ENCODE results near the gene GON7. TPM values are rescaled to one million over a fixed set of nuclear protein-coding genes. Genes with fewer than 3 reads are reported as not detected.

Gene GON7
- total RNA-seq (10 to 100 TPM in 2 of 5 donors, 1 to 10 TPM in 3; 2.9 to 17.8 (median 4.9) TPM), polyA plus RNA-seq (10 to 100 TPM; 17.6 to 36.0 (median 25.9) TPM)
- long read RNA-seq, donor 1, transcript GON7-201 (2 exons, 1,154 nt), result major isoform, 6 of 6 reads
- long read RNA-seq, donor 1, partial matches to known transcripts, result 0 of 6 reads
- long read RNA-seq, donor 1, other reads (novel, unspliced or antisense), result 0 of 6 reads
- long read RNA-seq, donor 2, transcript GON7-201 (2 exons, 1,154 nt), result major isoform, 10 of 10 reads
- long read RNA-seq, donor 2, partial matches to known transcripts, result 0 of 10 reads
- long read RNA-seq, donor 2, other reads (novel, unspliced or antisense), result 0 of 10 reads
- long read RNA-seq, donor 3, transcript GON7-201 (2 exons, 1,154 nt), result major isoform, 7 of 7 reads
- long read RNA-seq, donor 3, partial matches to known transcripts, result 0 of 7 reads
- long read RNA-seq, donor 3, other reads (novel, unspliced or antisense), result 0 of 7 reads
- long read RNA-seq, donor 4, result 0 reads
- long read RNA-seq, donor 5, partial matches to known transcripts, result 0 of 4 reads
- long read RNA-seq, donor 5, other reads (novel, unspliced or antisense), result 0 of 4 reads
- long read RNA-seq, donor 6, transcript GON7-201 (2 exons, 1,154 nt), result major isoform, 12 of 12 reads
- long read RNA-seq, donor 6, partial matches to known transcripts, result 0 of 12 reads
- long read RNA-seq, donor 6, other reads (novel, unspliced or antisense), result 0 of 12 reads
- long read RNA-seq, donor 7, transcript GON7-201 (2 exons, 1,154 nt), result major isoform, 7 of 7 reads
- long read RNA-seq, donor 7, partial matches to known transcripts, result 0 of 7 reads
- long read RNA-seq, donor 7, other reads (novel, unspliced or antisense), result 0 of 7 reads
- long read RNA-seq, donor 8, transcript GON7-201 (2 exons, 1,154 nt), result major isoform, 13 of 13 reads
- long read RNA-seq, donor 8, partial matches to known transcripts, result 0 of 13 reads
- long read RNA-seq, donor 8, other reads (novel, unspliced or antisense), result 0 of 13 reads
- long read RNA-seq, donor 9, transcript GON7-201 (2 exons, 1,154 nt), result major isoform, 10 of 10 reads
- long read RNA-seq, donor 9, partial matches to known transcripts, result 0 of 10 reads
- long read RNA-seq, donor 9, other reads (novel, unspliced or antisense), result 0 of 10 reads
- long read RNA-seq, donor 10, transcript GON7-201 (2 exons, 1,154 nt), result major isoform, 5 of 5 reads
- long read RNA-seq, donor 10, partial matches to known transcripts, result 0 of 5 reads
- long read RNA-seq, donor 10, other reads (novel, unspliced or antisense), result 0 of 5 reads

- H3K4me1 ChIP-seq, result peaks cover 27 to 55% (median 41%) of the 10 kb centered on the region in 4 donors
- intact Hi-C loops (cut with DNase I; ENCODE audit: low total_unique reads), result no loop called here
- no peaks in the 10 kb centered on the region for H3K27me3 ChIP-seq
- H3K9me3 ChIP-seq, result no peaks in the 10 kb centered on the region
- H3K27ac ChIP-seq, result peak within 1 kb of the TSS; percentile 87 to 93 (median 90)
- WGBS, 5 donors, result 0 to 1% (median 1%) methylated on average over 58 to 65 of the region's 65 CpGs
- H3K36me3 ChIP-seq, result peaks cover 0 to 14% (median 13%) of the 10 kb centered on the region in 4 donors
- peak; percentile 94 to 99 for DNase-seq
- TF ChIP-seq EP300 (IDR thresholded peaks at IDR 0.05) (no peak), POLR2AphosphoS5 (IDR thresholded peaks at IDR 0.05) (peak; percentile 88 to 98 (median 91)), POLR2A (IDR thresholded peaks at IDR 0.05) (peak in 1 of 4 donors; percentile 68), CTCF (IDR thresholded peaks at IDR 0.05) (peak in 4 of 7 experiments; percentile 2 to 42 (median 28))
- peak within 1 kb of the TSS; percentile 68 to 89 (median 80) for H3K4me3 ChIP-seq
These were observed at the start of gene GON7, which contains the start of gene UBR7 for GRCh38 chr14:93206793-93207467. Gene GON7 (minus strand): TSS chr14:93207065. CDS start chr14:93207037, 28 bp downstream. Gene UBR7 (plus strand): TSS chr14:93207256. CDS start chr14:93207292, 36 bp downstream.

GRCh38 chr14:93249128-93249831 lies 42.4 kb upstream of the GON7 start:
- Histone ChIP-seq H3K4me3 (no peak overlapping the region), H3K27me3 (no peaks in the 10 kb centered on the region), H3K9me3 (no peaks in the 10 kb centered on the region), H3K4me1 (no peaks in the 10 kb centered on the region), H3K27ac (no peak overlapping the region), H3K36me3 (peaks cover 26 to 100% (median 95%) of the 10 kb centered on the region in 4 donors)
- 92 to 96% (median 93%) methylated on average over 7 of the region's 7 CpGs for WGBS, 5 donors
- intact Hi-C loops (cut with DNase I; ENCODE audit: low total_unique reads), result no loop called here
- TF ChIP-seq POLR2A (IDR thresholded peaks at IDR 0.05), result no peak
- TF ChIP-seq CTCF (IDR thresholded peaks at IDR 0.05), result no peak
- no peak for TF ChIP-seq POLR2AphosphoS5 (IDR thresholded peaks at IDR 0.05)
- no peak for TF ChIP-seq EP300 (IDR thresholded peaks at IDR 0.05)
- DNase-seq, result no peak

GRCh38 chr14:93246534-93246933 lies 39.7 kb upstream of the GON7 start:
- Histone ChIP-seq H3K4me3 (no peak overlapping the region), H3K27ac (no peak overlapping the region), H3K9me3 (no peaks in the 10 kb centered on the region), H3K27me3 (no peaks in the 10 kb centered on the region), H3K36me3 (peaks cover 45 to 100% (median 97%) of the 10 kb centered on the region in 4 donors), H3K4me1 (no peaks in the 10 kb centered on the region)
- no peak for TF ChIP-seq CTCF (IDR thresholded peaks at IDR 0.05)
- TF ChIP-seq POLR2A (IDR thresholded peaks at IDR 0.05), result no peak
- TF ChIP-seq POLR2AphosphoS5 (IDR thresholded peaks at IDR 0.05), result no peak
- no peak for TF ChIP-seq EP300 (IDR thresholded peaks at IDR 0.05)
- intact Hi-C loops (cut with DNase I; ENCODE audit: low total_unique reads), result no loop called here
- no peak for DNase-seq

Data from stomach (tissue), 19 donors.